CD14-positive monocyte (primary cell): ENCODE results near the gene GNAI1. TPM values are rescaled to one million over a fixed set of nuclear protein-coding genes. Genes with fewer than 3 reads are reported as not detected.

Experiments used
- DNase-seq, 3 donors: peaks; one replicate each; pipeline ENCODE4 v3.0.0-alpha.2; 2011 to 2022
- H2AFZ ChIP-seq: 2 replicates; pipeline ENCODE4 v1.6.0; 2012; ENCODE audit warnings: mild to moderate bottlenecking, low read depth, low read length, inconsistent platforms; ENCODE audit not compliant: insufficient read depth, poor library complexity, severe bottlenecking
- H3K27ac ChIP-seq, 2 donors: 1 replicate in 1 of 2; 2 replicates in 1 of 2; pipeline ENCODE4 v1.5.1; 2012 to 2013; ENCODE audit warnings: low read length in 2 of 2, control low read depth in 1 of 2, inconsistent platforms in 1 of 2, low read depth in 1 of 2, mild to moderate bottlenecking in 1 of 2
- H3K27me3 ChIP-seq, 2 donors: one replicate each; pipeline versions ENCODE4 v1.6.0 to v1.6.1; 2011 to 2013; ENCODE audit warnings: low read length in 2 of 2; ENCODE audit not compliant: control insufficient read depth in 2 of 2, insufficient read depth in 2 of 2
- H3K36me3 ChIP-seq, 2 donors: replicated peaks in 1 of 2; 1 replicate in 1 of 2; 2 replicates in 1 of 2; pipeline versions ENCODE4 v1.5.1 to v1.6.1; 2012 to 2013; ENCODE audit warnings: low read length in 2 of 2, control low read depth in 1 of 2, inconsistent platforms in 1 of 2, mild to moderate bottlenecking in 1 of 2; ENCODE audit not compliant: insufficient read depth in 2 of 2, control insufficient read depth in 1 of 2
- H3K4me1 ChIP-seq, 2 donors: 1 replicate in 1 of 2; 2 replicates in 1 of 2; pipeline versions ENCODE4 v1.5.1 to v1.6.1; 2012 to 2013; ENCODE audit warnings: low read length in 2 of 2, control low read depth in 1 of 2, inconsistent platforms in 1 of 2, mild to moderate bottlenecking in 1 of 2, moderate library complexity in 1 of 2; ENCODE audit not compliant: insufficient read depth in 2 of 2, control insufficient read depth in 1 of 2
- H3K4me2 ChIP-seq: replicated peaks from 2 replicates; pipeline ENCODE3; 2012; ENCODE audit warnings: low read length, moderate library complexity, mild to moderate bottlenecking; ENCODE audit not compliant: poor library complexity, severe bottlenecking; ENCODE audit errors: extremely low read depth
- H3K4me3 ChIP-seq, 3 experiments: fragments of 200-600 bp in 1 of 3; sonication (generic) in 1 of 3; replicated peaks in 1 of 3; 1 replicate in 2 of 3; 2 replicates in 1 of 3; pipeline ENCODE4 v1.5.1; 2011 to 2013; ENCODE audit warnings: low read length in 3 of 3, mild to moderate bottlenecking in 3 of 3, control low read depth in 2 of 3, low read depth in 2 of 3, inconsistent platforms in 1 of 3, moderate library complexity in 1 of 3
- H3K79me2 ChIP-seq: 2 replicates; pipeline ENCODE4 v1.6.0; 2012; ENCODE audit warnings: mild to moderate bottlenecking, control low read depth, inconsistent platforms, low read length, moderate library complexity; ENCODE audit not compliant: insufficient read depth
- H3K9ac ChIP-seq: 2 replicates; pipeline ENCODE4 v1.6.0; 2017; ENCODE audit warnings: low read length, mild to moderate bottlenecking; ENCODE audit not compliant: insufficient read depth, poor library complexity, severe bottlenecking
- H3K9me3 ChIP-seq, 2 donors: replicated peaks in 1 of 2; 1 replicate in 1 of 2; 2 replicates in 1 of 2; pipeline versions ENCODE4 v1.5.1 to v1.6.1; 2012 to 2013; ENCODE audit warnings: low read length in 2 of 2, control low read depth in 1 of 2; ENCODE audit not compliant: control insufficient read depth in 1 of 2, insufficient read depth in 1 of 2
- H4K20me1 ChIP-seq: 2 replicates; pipeline ENCODE4 v1.6.0; 2012; ENCODE audit warnings: mild to moderate bottlenecking, low read length, control low read depth, moderate library complexity; ENCODE audit not compliant: insufficient read depth
- H3K27ac Mint-ChIP-seq, 7 donors: one replicate each; pipeline ENCODE4 v1.8.0; 2020; ENCODE audit warnings: mild to moderate bottlenecking in 7 of 7, mixed read lengths in 7 of 7, moderate library complexity in 6 of 7, inconsistent platforms in 2 of 7
- H3K27me3 Mint-ChIP-seq, 3 donors: one replicate each; pipeline ENCODE4 v1.8.0; 2021 to 2022; ENCODE audit warnings: low read depth in 3 of 3, mild to moderate bottlenecking in 3 of 3, mixed read lengths in 3 of 3, moderate library complexity in 3 of 3, inconsistent platforms in 1 of 3
- H3K36me3 Mint-ChIP-seq, 2 donors: one replicate each; pipeline ENCODE4 v1.8.0; 2020; ENCODE audit warnings: mixed read lengths in 2 of 2, inconsistent platforms in 1 of 2, mild to moderate bottlenecking in 1 of 2
- H3K4me1 Mint-ChIP-seq: one replicate; pipeline ENCODE4 v1.8.0; 2020; ENCODE audit warnings: mild to moderate bottlenecking, mixed read lengths
- H3K4me3 Mint-ChIP-seq, 2 donors: one replicate each; pipeline ENCODE4 v1.8.0; 2020; ENCODE audit warnings: mild to moderate bottlenecking in 2 of 2, mixed read lengths in 2 of 2, moderate library complexity in 1 of 2
- H3K9me3 Mint-ChIP-seq, 7 donors: one replicate each; pipeline ENCODE4 v1.8.0; 2020 to 2022; ENCODE audit warnings: mixed read lengths in 7 of 7, mild to moderate bottlenecking in 6 of 7, moderate library complexity in 6 of 7, inconsistent platforms in 2 of 7
- WGBS: methylation state at CpG from one replicate; pipeline ENCODE4 v1.1.5; 2013; ENCODE audit warnings: missing lambda C conversion rate; ENCODE audit not compliant: insufficient coverage; 5-methylcytosine and 5-hydroxymethylcytosine counted together
- intact Hi-C, 2 donors: fragments of 100-400 bp; cut with micrococcal nuclease; formaldehyde crosslinking; loops; one replicate each; pipeline versions ENCODE4 v1.15.0 to v1.15.1; 2023
- polyA plus RNA-seq, 3 donors: library from polyadenylated mRNA; depleted of rRNA in 1 of 3; unstranded in 2 of 3; stranded (reverse) in 1 of 3; fragments of 300-500 nt in 2 of 3; fragments of >200 nt in 1 of 3; fragmentation: Illumina TruSeq in 2 of 3; gene quantifications; 1 replicate in 2 of 3; 2 replicates in 1 of 3; pipeline ENCODE4 v1.2.3, GENCODE V29; 2012 to 2021
- TF ChIP-seq, protein P1 (sequence below): fragments of 200-600 bp; IDR thresholded peaks from one replicate; pipeline ENCODE4 v1.8.0; 2022; ENCODE audit warnings: antibody characterized with exemption, mild to moderate bottlenecking

Gene GNAI1
- polyA plus RNA-seq, 3 donors, result 0.72 to 1.0 (median 0.79) TPM

DNA sequence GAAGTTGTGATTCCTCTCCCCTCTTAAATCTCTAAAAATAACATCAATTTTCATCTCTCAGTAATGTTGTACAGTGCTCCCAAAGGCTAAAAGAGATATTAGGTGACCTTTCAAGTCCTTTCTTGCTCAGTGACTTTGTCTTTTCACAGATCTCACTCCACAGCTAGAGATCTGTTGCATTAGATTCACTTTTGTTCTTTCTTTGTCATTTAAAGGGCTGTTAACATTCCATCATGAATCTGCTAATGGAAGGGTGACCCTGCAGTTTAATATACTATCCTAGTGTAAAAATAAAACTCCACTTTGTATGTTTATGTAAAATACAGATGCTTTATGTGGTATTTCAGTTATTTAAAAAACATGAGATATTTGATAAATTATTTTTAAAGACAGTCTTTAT, 30.5 kb downstream of the GNAI1 start:
- H3K27ac ChIP-seq, result no peak overlapping the region
- Mint-ChIP-seq H3K4me1 (no peaks in the 10 kb centered on the region), H3K36me3 (no peaks in the 10 kb centered on the region), H3K27ac (no peak overlapping the region), H3K9me3 (peaks cover under 1 to 18% (median 9%) of the 10 kb centered on the region in 7 donors), H3K27me3 (no peaks in the 10 kb centered on the region), H3K4me3 (no peak overlapping the region)
- no peaks in the 10 kb centered on the region for H4K20me1 ChIP-seq
- no peaks in the 10 kb centered on the region for H3K4me1 ChIP-seq
- no peak overlapping the region for H3K4me2 ChIP-seq
- no peak overlapping the region for H2AFZ ChIP-seq
- H3K36me3 ChIP-seq, result no peaks in the 10 kb centered on the region
- H3K4me3 ChIP-seq, result no peak overlapping the region
- intact Hi-C loops, result no loop called here
- TF ChIP-seq, protein P1, sequence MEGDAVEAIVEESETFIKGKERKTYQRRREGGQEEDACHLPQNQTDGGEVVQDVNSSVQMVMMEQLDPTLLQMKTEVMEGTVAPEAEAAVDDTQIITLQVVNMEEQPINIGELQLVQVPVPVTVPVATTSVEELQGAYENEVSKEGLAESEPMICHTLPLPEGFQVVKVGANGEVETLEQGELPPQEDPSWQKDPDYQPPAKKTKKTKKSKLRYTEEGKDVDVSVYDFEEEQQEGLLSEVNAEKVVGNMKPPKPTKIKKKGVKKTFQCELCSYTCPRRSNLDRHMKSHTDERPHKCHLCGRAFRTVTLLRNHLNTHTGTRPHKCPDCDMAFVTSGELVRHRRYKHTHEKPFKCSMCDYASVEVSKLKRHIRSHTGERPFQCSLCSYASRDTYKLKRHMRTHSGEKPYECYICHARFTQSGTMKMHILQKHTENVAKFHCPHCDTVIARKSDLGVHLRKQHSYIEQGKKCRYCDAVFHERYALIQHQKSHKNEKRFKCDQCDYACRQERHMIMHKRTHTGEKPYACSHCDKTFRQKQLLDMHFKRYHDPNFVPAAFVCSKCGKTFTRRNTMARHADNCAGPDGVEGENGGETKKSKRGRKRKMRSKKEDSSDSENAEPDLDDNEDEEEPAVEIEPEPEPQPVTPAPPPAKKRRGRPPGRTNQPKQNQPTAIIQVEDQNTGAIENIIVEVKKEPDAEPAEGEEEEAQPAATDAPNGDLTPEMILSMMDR, result no peak
- no peak overlapping the region for H3K9ac ChIP-seq
- no peaks in the 10 kb centered on the region for H3K79me2 ChIP-seq
- no peaks in the 10 kb centered on the region for H3K27me3 ChIP-seq
- DNase-seq, result no peak
- no peaks in the 10 kb centered on the region for H3K9me3 ChIP-seq

DNA sequence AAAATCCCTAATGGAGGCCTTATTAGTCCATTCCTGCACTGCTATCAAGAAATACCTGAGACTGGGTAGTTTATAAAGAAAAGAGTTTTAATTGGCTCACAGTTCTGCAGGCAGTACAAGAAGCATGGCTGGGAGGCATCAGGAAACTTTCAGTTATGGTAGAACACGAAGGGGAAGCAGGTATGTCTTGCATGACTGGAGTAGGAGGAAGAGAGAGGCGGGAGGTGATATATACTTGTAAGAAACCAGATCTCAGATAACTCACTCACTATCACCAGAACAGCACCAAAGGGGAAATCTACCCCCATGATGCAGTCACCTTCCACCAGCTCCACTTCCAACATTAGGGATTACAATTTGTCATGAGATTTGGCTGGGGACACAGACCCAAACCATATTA, 35.8 kb downstream of the GNAI1 start:
- no peak for DNase-seq
- TF ChIP-seq, protein P1, result no peak
- no peak overlapping the region for H3K4me3 ChIP-seq
- WGBS, result no CpG with 5 or more reads among the region's 2 CpGs
- H3K27ac ChIP-seq, result no peak overlapping the region
- H3K9ac ChIP-seq, result no peak overlapping the region
- Mint-ChIP-seq H3K36me3 (no peaks in the 10 kb centered on the region), H3K27ac (no peak overlapping the region), H3K27me3 (no peaks in the 10 kb centered on the region), H3K4me1 (no peaks in the 10 kb centered on the region), H3K9me3 (peaks cover 5 to 24% (median 17%) of the 10 kb centered on the region in 7 donors), H3K4me3 (no peak overlapping the region)
- intact Hi-C loops, result no loop called here
- no peaks in the 10 kb centered on the region for H3K36me3 ChIP-seq
- H3K9me3 ChIP-seq, result peaks cover 0 to 6% of the 10 kb centered on the region in 2 donors
- H3K4me1 ChIP-seq, result no peaks in the 10 kb centered on the region
- H3K27me3 ChIP-seq, result no peaks in the 10 kb centered on the region
- no peak overlapping the region for H3K4me2 ChIP-seq
- H3K79me2 ChIP-seq, result no peaks in the 10 kb centered on the region
- H4K20me1 ChIP-seq, result no peaks in the 10 kb centered on the region
- H2AFZ ChIP-seq, result no peak overlapping the region
